Inferior parietal cortex (tissue), 1 donor: ENCODE measurements around the gene TAF7.
"Not testable (repeated sequence)": the region's sequence is repeated elsewhere in the genome, so short reads cannot be mapped to it uniquely, and the experiment has no call there.

ENCODE experiments used
- DNase-seq: peaks from one replicate; pipeline ENCODE4 v3.0.0-alpha.2; 2016; ENCODE audit errors: extremely low spot score

The TAF7 gene

GRCh38 chr5:141320225-141321169 lies at the start of gene TAF7:
TAF7 (minus strand) TSS chr5:141320784; CDS start chr5:141320044, 740 bp downstream.
- DNase-seq = peak; percentile 94

GRCh38 chr5:141366016-141366896 lies 45.7 kb upstream of the TAF7 start:
- DNase-seq = no peak

- DNase-seq = no peak
Measured at GRCh38 chr5:141363952-141364660, 43.5 kb upstream of the TAF7 start, which contains the start of gene PCDHGA5. PCDHGA5 (plus strand) TSS chr5:141364162; CDS start chr5:141364331, 169 bp downstream.

- no peak for DNase-seq
Measured at GRCh38 chr5:141362719-141363118, 42.1 kb upstream of the TAF7 start.

- DNase-seq = no peak
Measured at GRCh38 chr5:141360685-141361084, 40.1 kb upstream of the TAF7 start.

GRCh38 chr5:141359790-141360426 lies 39.3 kb upstream of the TAF7 start, which contains the start of gene PCDHGB2:
PCDHGB2 (plus strand) TSS chr5:141359994; CDS start chr5:141360136, 142 bp downstream.
- peak; percentile 27 for DNase-seq

- DNase-seq = no peak
Measured at GRCh38 chr5:141356950-141357349, 36.4 kb upstream of the TAF7 start.

GRCh38 chr5:141356133-141356532 lies 35.5 kb upstream of the TAF7 start:
- DNase-seq = no peak

GRCh38 chr5:141355641-141356040 lies 35.1 kb upstream of the TAF7 start:
- no peak for DNase-seq

GRCh38 chr5:141354900-141355469 lies 34.4 kb upstream of the TAF7 start, which contains the start of gene PCDHGA4:
PCDHGA4 (plus strand) TSS chr5:141355021; CDS start chr5:141355108, 87 bp downstream.
- DNase-seq = no peak

GRCh38 chr5:141351591-141351990 lies 31.0 kb upstream of the TAF7 start:
- DNase-seq = no peak

GRCh38 chr5:141349917-141350619 lies 29.5 kb upstream of the TAF7 start, which contains the start of gene PCDHGB1:
PCDHGB1 (plus strand) TSS chr5:141350099; CDS start chr5:141350261, 162 bp downstream.
- peak; percentile 24 for DNase-seq

- DNase-seq = not testable (repeated sequence)
Measured at GRCh38 chr5:141346017-141346416, 25.4 kb upstream of the TAF7 start.

- DNase-seq = no peak
Measured at GRCh38 chr5:141345327-141345726, 24.7 kb upstream of the TAF7 start.

GRCh38 chr5:141343953-141344463 lies 23.4 kb upstream of the TAF7 start:
- no peak for DNase-seq

- DNase-seq = no peak
Measured at GRCh38 chr5:141343242-141343952, 22.8 kb upstream of the TAF7 start, which contains the start of gene PCDHGA3. PCDHGA3 (plus strand) TSS chr5:141343829; CDS start chr5:141344034, 205 bp downstream.

- DNase-seq = no peak
Measured at GRCh38 chr5:141342773-141343172, 22.2 kb upstream of the TAF7 start.

GRCh38 chr5:141340781-141341354 lies 20.3 kb upstream of the TAF7 start:
- DNase-seq = not testable (repeated sequence)
